Middle frontal gyrus (tissue), 1 donor: ENCODE results near the gene UNCX.
"Not testable (repeated sequence)": the region's sequence is repeated elsewhere in the genome, so short reads cannot be mapped to it uniquely, and the experiment has no call there.

Experiments
- DNase-seq: peaks from one replicate; pipeline ENCODE4 v3.0.0-alpha.2; 2015; ENCODE audit warnings: low spot score; ENCODE audit errors: extremely low spot score

The UNCX gene

DNA sequence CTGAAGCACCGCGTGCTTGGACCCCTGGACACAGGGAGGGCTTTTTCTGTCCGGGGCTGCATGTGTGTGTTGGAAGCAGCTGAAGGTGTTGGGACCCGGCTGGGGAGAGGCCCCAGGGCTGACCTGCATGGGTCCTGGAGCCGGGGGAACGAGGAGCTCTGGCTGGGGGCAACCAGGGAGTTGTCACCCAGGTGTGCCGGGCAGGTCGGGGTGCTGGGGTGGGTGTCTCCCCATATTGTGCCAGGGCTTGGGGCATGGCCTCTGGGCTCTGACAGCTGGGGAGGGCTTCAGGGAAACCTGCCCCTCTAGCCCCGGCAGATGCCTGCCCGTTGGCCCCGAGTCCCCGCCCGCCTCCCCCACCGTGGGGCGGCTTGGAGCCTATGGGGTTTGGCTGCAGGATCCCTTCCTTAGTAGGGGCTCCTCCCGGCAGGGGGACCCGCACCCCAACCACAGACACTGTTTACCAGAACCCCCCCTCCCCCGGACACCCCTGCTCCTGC, 42.3 kb downstream of the UNCX start:
- no peak for DNase-seq

- DNase-seq: no peak
These were observed 43.0 kb downstream of the UNCX start for GRCh38 chr7:1275451-1276381.

DNA sequence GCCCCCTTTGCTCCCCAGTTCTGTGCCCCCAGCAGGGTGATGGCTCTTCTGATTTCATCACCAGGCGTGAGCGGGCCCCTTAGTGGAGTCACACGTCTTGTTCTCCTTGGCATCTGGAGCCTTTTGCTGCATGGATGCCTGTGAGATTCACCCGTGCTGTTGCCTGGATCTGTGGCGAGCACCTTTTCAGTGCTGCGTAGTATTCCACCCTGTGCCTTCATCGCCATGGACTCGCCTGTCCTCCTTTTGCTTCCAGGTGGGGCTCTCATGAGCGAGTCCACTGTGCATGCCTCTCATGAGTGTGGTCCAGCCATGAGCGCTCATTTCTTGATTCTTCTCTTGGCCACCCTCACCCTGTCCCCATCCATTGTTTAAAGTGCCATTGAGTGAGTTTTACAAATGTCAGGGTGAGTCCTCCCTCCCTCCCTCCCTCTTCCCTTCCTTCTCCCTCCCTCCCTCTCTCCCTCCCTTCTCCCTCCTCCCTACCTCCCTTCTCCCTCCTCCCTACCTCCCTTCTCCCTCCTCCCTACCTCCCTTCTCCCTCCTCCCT, 44.0 kb downstream of the UNCX start:
- DNase-seq: no peak

GRCh38 chr7:1278543-1278942, 45.9 kb downstream of the UNCX start:
- DNase-seq: no peak

- no peak for DNase-seq
These were observed 46.4 kb downstream of the UNCX start for GRCh38 chr7:1279041-1279440.

DNA sequence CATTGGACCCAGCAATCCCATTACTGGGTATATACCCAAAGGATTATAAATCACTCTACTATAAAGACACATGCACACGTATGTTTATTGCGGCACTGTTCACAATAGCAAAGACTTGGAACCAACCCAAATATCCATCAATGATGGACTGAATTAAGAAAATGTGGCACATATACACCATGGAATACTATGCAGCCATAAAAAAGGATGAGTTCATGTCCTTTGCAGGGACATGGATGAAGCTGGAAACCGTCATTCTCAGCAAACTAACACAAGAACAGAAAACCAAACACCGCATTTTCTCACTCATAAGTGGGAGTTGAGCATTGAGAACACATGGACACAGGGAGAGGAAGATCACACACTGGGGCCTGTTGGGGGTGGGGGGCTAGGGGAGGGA, 47.2 kb downstream of the UNCX start:
- DNase-seq: not testable (repeated sequence)

GRCh38 chr7:1281068-1281467, 48.4 kb downstream of the UNCX start:
- no peak for DNase-seq

- DNase-seq: no peak
These were observed 50.0 kb downstream of the UNCX start for GRCh38 chr7:1282679-1283078.

DNA sequence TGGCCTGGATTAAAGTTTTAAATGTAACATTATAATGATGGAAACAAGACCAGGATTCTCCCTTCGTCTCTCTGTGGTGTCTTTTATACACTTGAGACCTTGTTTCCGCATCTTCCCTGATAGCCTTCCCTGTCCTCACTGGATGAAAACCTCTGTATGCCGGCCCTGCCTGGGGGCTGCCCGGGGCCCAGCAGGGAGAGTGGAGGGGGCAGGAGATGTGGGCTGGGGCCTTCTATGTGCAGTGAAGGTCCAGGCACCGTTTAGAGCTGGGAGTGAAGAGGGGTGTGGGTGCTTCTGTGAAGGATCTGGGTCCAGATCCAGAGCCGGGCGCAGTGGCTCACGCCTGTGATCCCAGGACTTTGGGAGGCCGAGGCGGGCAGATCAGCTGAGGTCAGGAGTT, 50.7 kb downstream of the UNCX start:
- no peak for DNase-seq

DNA sequence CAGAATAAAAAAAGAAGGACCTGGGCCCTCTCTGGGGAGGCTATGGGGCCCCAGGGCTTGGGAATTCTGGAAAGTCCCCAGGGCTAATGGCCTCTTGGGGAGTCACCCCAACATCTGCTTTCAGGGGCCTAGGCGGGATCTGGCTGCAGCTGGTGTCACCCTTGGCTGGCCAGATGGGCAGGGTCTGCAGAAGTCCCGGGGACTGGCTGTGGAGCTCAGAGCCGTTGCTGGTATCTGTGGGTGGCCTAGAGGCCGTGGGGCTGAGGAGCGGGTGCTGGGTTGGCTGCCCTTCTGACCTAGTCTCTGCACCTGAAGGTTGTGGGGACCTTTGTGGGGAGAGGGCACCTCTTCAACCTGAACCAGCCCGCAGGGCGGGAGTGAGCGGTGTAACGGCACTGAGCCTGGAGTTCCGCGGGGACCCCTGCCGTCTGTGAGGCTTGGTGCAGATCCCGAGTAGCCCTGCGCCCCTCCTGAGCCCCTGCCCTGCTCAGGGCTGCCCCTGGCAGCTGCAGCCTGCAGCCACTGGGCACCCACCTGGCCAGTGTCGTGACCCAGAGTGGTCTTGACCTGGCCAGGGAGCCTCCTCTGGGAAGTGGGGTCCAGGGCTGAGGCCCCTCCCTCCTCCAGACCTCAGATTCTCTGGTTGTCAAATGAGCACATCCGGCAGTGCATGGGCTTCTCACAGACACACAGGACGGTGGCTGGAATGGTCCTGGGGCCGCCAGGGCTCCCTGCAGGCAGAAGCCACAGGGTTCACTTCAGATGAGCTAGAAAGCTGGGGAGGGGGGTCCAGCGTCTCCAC, 51.5 kb downstream of the UNCX start:
- no peak for DNase-seq

DNA sequence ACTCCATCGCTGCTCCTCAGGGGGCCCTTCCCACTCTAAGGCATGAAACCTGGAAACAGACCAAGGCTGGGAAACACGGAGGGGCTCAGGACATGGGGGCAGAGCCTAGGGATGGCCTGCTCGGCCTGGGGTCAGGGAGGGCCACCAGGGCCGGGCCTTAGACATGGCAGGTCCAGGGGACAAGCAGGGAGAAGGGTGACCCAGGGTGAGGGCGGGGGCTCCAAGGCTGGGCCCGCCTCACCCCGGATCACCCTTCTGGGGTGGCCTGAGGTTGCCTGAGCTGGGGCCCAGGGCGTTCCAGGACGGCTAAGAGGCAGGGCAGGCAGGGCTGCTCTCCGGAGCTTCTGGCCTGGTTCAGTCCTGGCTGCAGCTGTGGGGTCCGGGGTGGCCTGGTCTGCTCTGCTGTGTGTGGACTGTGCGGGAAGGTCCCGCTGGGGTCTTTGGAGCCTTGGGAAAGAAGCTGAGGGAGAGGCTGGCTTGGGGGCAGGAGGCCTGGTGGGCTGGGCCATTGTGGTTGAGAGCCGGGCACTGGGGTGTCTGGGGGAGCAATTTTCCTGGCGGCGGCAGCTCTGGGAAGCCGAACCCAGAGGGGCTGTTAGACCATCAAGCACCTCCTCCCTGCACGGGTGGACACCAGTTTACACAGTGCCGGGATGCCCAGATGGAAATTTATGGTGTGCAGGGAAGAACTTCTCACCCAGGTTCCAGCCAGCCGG, 52.2 kb downstream of the UNCX start:
- DNase-seq: no peak

- DNase-seq: no peak
These were observed 53.1 kb downstream of the UNCX start for GRCh38 chr7:1285556-1286301.
